AG20443 (cell line): Measurements from ENCODE around the gene SMPD1.
A peak's percentile ranks its signal among the peaks of the same experiment; 100 is the strongest.
"Not testable (repeated sequence)": the region's sequence is repeated elsewhere in the genome, so short reads cannot be mapped to it uniquely, and the experiment has no call there.

Experiments
- DNase-seq: peaks from one replicate; pipeline ENCODE4 v3.0.0; 2012; ENCODE audit warnings: low spot score, mixed read lengths

SMPD1 gene

GRCh38 chr11:6390718-6391469 lies 620 bp downstream of the SMPD1 start:
- DNase-seq, result no peak

- no peak for DNase-seq
Observed at GRCh38 chr11:6391537-6392134, 1.4 kb downstream of the SMPD1 start.

GRCh38 chr11:6392251-6392650 lies 2.0 kb downstream of the SMPD1 start:
- not testable (repeated sequence) for DNase-seq

DNA sequence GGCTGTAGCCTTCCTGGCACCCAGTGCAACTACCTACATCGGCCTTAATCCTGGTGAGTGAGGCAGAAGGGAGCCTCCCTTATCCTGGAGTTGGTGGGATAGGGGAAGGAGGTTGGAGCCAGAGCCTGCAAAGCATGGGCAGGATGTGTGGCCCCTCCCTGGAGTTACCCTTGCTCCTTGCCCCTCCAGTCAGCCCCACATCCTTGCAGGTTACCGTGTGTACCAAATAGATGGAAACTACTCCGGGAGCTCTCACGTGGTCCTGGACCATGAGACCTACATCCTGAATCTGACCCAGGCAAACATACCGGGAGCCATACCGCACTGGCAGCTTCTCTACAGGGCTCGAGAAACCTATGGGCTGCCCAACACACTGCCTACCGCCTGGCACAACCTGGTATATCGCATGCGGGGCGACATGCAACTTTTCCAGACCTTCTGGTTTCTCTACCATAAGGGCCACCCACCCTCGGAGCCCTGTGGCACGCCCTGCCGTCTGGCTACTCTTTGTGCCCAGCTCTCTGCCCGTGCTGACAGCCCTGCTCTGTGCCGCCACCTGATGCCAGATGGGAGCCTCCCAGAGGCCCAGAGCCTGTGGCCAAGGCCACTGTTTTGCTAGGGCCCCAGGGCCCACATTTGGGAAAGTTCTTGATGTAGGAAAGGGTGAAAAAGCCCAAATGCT lies 3.9 kb downstream of the SMPD1 start:
- no peak for DNase-seq

GRCh38 chr11:6395470-6396060 lies 5.3 kb downstream of the SMPD1 start:
- DNase-seq, result no peak

- peak; percentile 32 for DNase-seq
Observed at GRCh38 chr11:6397156-6397555, 6.9 kb downstream of the SMPD1 start.

- DNase-seq, result peak; percentile 72
Observed at GRCh38 chr11:6397636-6398035, 7.4 kb downstream of the SMPD1 start.

GRCh38 chr11:6400431-6401345 lies 10.4 kb downstream of the SMPD1 start:
- no peak for DNase-seq

GRCh38 chr11:6401464-6401863 lies 11.2 kb downstream of the SMPD1 start:
- DNase-seq, result no peak

DNA sequence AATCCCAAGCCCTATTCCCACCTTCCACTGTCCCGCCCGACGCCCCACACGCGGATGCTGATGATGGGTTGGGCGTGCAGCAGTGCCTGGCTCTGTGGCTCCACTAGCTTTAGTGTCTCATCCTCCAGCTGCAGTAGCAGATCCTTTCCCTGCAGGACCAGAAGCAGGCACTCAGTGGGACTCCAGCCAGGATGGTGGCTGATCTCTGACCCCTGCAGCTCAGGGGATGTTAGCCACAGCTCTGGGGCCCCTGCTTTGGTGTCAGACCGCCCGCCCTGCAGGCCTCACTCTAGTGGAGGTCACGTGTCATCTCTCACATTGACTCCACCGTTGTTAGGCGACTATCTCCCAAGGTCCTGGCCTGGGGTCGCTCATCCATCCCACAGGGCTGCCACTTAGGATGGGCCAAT lies 11.8 kb downstream of the SMPD1 start:
- no peak for DNase-seq

- DNase-seq, result no peak
Observed at GRCh38 chr11:6402561-6402981, 12.3 kb downstream of the SMPD1 start.

- no peak for DNase-seq
Observed at GRCh38 chr11:6403539-6403938, 13.3 kb downstream of the SMPD1 start.

DNA sequence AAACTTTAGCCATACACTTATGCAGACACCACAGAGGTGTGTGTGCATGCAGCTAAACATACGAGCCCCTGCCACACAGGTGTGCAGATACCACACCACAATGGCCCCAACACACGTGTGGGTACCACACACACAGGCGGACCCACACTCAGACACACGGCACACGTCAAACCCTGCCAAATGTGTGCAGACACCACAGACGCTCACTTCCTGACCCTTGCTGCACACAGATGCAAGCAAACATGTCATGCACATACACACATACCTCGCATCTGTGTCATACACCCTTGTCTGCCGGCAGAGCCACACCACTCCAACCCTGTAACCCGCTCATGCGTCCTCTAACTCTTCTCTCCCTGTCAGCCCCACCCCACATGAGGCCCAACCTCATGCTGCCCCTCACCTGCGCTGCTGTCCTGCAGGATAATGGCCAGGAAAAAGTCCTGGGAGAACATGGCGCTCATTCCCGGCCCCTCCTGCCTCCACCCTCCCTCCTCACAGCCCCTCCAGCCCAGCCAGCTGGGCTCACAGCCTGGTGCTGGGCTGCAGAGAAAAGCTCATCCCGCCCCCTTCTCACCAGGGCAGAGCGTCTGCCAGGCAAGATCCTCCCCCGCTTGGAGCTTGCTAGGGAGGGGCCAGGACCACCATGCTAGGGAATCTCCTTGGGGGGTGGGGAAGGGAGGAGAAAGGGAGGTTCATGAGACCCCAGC lies 14.2 kb downstream of the SMPD1 start:
- DNase-seq, result peak; percentile 50

DNA sequence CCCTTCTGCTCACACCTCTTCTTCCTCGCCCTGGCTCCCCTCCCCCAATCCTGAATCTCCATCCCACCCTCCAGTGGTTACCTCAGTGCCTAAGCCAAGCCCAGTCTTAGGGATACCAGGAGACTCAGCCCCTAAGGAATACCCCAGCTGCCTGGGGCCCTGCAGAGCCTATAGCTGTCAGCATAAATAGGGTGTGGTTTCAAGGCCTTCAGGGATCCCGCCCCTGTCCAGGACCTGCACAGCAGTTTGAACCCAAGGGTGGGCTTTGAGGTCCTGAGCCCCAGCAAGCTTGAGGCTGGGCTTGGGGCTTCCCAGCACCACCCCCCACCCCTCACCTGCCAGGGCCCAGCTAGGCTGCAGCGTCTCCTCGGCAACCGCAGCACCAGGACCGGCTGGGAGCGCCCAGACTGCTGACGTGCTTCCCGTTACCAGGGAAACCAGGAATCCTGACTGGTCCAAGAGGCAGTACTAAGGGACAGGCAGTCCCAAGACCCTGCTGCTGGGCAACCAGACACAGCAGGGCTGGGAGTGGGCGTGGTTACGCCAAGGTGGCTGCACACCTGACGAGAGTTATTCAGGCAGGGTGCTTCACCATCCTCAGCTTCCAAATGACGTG lies 14.9 kb downstream of the SMPD1 start:
- DNase-seq, result no peak

- DNase-seq, result no peak
Observed at GRCh38 chr11:6405846-6406245, 15.6 kb downstream of the SMPD1 start.

GRCh38 chr11:6406370-6406769 lies 16.1 kb downstream of the SMPD1 start:
- DNase-seq, result no peak

DNA sequence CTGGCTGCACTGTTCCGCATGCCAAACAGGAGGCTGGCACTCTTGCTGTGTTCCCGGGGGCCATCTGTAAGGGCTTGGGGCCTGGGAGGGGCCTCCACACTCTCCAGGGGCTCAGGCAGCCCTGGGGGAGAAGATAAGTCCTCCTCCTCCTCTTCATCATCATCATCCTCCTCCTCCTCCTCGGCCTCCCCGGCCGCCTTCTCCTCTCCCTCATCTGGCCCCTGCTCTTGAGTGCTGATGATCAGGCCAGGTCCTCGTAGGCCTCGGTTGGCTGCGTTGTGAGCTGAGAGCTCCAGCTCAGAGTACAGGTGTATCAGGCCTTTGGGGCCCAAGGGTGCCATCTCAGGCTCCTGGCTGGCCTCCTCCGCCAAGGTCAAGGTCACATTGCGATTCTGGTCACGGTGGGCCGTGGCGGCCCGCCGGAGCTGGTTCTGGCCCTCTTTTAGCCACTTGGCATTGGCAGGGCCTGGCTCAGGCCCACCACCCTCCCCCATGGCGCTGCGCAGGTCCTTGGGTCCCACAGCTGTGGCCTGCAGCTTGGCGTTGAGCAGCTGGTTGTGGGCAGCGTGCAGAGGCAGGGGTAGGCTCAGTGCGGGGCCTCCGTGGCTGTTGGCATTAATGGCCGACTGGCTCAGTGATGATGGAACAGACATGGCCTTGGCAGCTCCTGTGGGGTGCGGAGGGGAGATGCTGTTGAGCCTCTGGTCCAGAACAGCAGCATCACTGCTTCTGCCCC lies 20.6 kb downstream of the SMPD1 start:
- no peak for DNase-seq

- DNase-seq, result no peak
Observed at GRCh38 chr11:6411594-6412031, 21.3 kb downstream of the SMPD1 start.

- DNase-seq, result peak; percentile 41
Observed at GRCh38 chr11:6413791-6414201, 23.5 kb downstream of the SMPD1 start.

GRCh38 chr11:6414874-6415328 lies 24.6 kb downstream of the SMPD1 start:
- no peak for DNase-seq
